GM13976 (cell line): Measurements from ENCODE around the gene UNC119.
A peak's percentile ranks its signal among the peaks of the same experiment; 100 is the strongest.

Experiments used
- DNase-seq: peaks from one replicate; pipeline ENCODE4 v3.0.0; 2012; ENCODE audit warnings: low spot score
- in situ Hi-C: fragments of 300-500 bp; cut with MboI; formaldehyde crosslinking; loops from one replicate; pipeline ENCODE4 v1.12.0; 2022; ENCODE audit warnings: low sequenced_read_pairs, mixed read lengths, inconsistent platforms; ENCODE audit not compliant: unreplicated experiment
- TF ChIP-seq, protein P1 (sequence below): IDR thresholded peaks from 2 replicates; pipeline ENCODE4 v1.5.1; 2012; ENCODE audit warnings: borderline replicate concordance, mild to moderate bottlenecking; ENCODE audit not compliant: insufficient read depth; ENCODE audit errors: extremely low read depth, missing control alignments, control extremely low read depth

The UNC119 gene

DNA sequence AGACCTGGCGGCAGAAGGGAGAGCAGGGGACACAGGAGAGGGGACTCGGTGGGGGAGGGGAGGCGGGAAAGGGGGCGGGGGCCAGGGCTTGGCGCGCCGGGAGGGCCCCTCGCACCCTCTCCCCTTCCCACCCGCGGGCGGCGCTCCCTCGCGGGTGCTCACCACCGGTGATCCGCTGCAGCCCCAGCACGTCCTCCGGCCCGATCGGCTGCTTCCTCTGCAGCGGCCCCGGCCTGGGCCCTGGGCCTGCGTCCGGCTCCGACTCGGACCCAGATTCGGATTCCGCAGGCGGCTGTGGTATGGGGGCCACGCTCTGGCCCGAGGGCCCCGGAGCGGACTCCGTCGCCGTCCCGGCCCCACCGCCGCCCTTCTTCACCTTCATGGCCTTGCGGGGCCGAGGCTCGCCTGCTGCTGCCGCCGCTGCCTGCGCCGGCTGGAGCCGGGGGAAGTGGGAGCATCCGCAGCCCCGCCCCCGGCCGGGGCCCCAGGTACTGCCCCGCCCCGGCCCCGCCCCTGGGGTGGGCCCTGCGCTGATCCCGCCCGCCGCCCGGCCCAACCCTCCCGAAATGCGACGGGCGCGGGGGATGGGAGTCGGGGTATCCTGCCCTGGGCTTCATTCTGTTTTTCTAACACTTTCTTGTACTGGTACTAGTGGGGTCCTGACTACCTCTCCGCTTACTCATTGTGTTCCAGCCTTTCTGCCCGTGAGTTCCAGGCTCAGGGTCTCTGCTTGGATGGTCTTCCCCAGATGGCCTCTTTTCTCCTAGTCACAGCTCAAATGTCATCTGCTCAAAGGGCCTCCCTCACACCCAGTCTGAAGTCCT, at the start of gene UNC119:
Gene UNC119, minus strand, starts transcription at position 449 of the 824 bp plus-strand sequence. Its CDS starts 67 bp downstream, at position 382.
- DNase-seq, result peak; percentile 95
- TF ChIP-seq, protein P1, sequence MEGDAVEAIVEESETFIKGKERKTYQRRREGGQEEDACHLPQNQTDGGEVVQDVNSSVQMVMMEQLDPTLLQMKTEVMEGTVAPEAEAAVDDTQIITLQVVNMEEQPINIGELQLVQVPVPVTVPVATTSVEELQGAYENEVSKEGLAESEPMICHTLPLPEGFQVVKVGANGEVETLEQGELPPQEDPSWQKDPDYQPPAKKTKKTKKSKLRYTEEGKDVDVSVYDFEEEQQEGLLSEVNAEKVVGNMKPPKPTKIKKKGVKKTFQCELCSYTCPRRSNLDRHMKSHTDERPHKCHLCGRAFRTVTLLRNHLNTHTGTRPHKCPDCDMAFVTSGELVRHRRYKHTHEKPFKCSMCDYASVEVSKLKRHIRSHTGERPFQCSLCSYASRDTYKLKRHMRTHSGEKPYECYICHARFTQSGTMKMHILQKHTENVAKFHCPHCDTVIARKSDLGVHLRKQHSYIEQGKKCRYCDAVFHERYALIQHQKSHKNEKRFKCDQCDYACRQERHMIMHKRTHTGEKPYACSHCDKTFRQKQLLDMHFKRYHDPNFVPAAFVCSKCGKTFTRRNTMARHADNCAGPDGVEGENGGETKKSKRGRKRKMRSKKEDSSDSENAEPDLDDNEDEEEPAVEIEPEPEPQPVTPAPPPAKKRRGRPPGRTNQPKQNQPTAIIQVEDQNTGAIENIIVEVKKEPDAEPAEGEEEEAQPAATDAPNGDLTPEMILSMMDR, result no peak
- in situ Hi-C loops, result no loop called here

DNA sequence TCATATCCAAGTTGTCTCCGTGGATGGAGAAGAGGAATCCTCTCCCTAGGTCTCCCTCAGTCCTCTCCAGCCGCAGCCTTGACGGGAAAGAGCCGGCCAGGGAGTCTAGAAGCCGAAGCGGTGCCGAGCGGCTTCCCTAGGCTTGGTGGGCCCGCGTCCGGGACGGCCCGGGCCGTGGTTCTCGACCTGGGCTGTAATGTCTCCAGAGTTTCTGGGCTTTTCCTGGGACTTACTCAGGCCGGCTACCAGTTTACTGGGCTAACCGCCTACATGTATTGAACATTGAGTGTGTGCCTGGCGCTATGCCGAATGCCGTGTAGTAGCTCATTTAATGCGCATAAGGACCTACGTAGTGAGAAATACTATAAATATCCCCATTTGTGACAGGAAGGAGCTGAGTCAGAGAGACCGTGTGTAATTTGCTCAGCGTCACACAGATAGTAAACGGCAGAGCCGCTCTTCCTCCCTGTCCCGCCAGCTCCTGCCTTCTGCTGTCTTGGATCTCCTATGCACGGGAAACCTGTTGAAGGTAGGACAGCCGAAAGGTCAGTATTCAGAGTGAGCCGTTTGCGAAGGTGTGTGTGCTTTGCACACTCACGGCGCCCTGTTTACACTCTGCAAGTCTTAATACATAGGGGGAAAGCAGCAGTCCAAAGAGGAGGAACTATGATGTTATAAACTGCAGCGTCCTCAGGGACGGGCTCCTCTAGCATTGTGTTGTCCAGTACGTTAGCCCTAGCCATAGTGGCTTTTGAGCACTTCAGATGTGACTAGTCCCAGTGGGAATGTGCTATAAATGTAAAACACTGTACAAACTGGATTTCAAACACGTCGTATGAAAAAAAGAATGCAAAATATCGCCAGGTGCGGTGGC, 47.1 kb upstream of the UNC119 start:
- TF ChIP-seq, protein P1, result no peak
- DNase-seq, result peak; percentile 80
- in situ Hi-C loops, result no loop called here

DNA sequence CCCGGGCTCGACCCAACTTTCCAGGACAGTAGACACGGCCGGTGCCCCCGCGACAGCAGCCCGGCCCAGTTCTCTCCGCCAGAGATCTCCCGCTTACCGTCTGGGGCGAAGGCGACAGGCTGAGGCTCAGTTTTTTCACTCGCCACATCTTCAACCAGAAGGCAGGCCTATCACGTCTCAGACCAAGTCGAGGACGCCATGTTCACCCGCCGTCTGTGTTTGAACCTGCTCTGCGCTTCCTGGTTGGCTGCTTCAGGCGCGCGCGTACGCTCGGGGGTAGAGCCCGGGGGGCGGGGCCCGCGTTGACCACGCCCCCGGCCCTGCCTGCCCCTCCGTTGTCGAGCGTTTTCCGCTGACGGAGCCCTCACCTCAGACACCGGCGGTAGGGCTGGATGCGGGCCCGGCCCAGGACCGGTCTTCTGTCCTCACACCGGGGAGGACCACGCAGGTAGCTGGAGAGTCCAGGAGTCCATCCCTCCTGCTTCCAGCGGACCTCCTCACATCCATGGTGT, 46.4 kb upstream of the UNC119 start, which contains the start of gene SPAG5:
Gene SPAG5, minus strand, starts transcription at position 227 of the 512 bp plus-strand sequence. Its CDS starts 79 bp downstream, at position 148.
- in situ Hi-C loops, result no loop called here
- DNase-seq, result peak; percentile 99
- TF ChIP-seq, protein P1, result no peak

DNA sequence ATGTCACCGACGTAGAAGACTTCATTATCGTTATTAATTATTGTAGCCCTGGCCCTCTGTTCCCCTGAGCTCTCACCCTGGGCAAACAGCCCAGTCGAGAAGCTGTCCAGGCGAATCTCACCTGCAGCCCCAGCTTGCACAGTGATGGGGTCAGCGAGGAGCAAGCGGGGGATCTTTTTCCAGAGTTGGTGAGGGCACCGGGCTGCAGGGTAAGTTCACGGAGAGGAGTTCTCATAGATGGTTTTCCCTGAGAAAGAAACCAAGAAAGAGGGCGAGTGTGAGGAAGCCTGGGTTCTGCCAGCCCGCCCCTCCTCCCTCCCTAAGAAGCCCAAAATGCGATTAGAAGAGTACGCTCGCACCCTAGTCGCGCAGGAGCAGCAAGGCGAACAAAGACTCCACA, 46.0 kb upstream of the UNC119 start:
- DNase-seq, result no peak
- in situ Hi-C loops, result no loop called here
- TF ChIP-seq, protein P1, result no peak

DNA sequence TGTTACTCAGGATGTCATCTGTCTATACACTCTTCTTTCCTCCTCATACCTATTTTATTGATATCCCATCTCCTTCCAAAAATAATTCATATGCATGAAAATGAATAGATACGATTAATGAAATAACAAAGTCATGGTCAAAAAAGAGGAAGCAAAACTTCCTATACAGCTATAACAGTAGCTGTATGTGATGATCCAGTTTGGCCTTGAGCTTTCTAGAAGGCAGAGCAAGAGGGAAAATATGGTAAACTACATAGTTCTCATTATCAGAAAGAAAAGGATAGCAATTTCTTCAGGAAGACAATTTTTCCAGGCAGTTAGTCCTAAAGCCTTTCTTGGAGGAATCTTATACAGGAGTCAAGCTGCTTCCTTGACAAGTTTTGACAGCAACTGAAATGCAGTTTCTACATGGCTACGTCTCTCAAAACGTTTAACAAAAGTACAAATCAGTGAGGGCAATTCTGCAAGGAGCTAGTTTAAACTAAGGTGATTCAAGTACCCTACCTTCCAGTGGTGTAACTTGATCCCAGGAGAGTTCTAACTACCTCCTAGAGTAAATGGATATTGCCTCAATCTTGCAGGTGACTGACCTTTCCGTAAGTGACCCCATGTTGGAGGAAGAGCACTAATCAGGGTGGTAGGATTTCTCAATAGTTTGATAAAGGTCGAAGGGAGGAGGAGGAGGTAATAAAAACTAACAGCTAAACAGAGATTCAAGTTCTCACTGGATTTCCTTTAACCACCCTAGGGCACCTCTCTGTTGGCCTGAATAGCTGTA, 45.4 kb upstream of the UNC119 start:
- in situ Hi-C loops, result no loop called here
- DNase-seq, result peak; percentile 35
- TF ChIP-seq, protein P1, result no peak
